Subcutaneous abdominal adipose tissue (tissue), 5 donors: ENCODE measurements around the gene POC1B.

Experiments used
- H3K27ac ChIP-seq: one replicate; pipeline ENCODE4 v1.7.0; 2013; ENCODE audit warnings: low read depth, mild to moderate bottlenecking, inconsistent platforms, low read length, moderate library complexity
- H3K27me3 ChIP-seq, 5 donors: one replicate each; pipeline ENCODE4 v1.7.0; 2013; ENCODE audit warnings: low read length in 5 of 5, inconsistent platforms in 1 of 5; ENCODE audit not compliant: control insufficient read depth in 5 of 5, insufficient read depth in 4 of 5
- H3K36me3 ChIP-seq, 5 donors: one replicate each; pipeline ENCODE4 v1.7.0; 2013; ENCODE audit warnings: low read length in 5 of 5; ENCODE audit not compliant: control insufficient read depth in 5 of 5, insufficient read depth in 5 of 5
- H3K4me1 ChIP-seq, 5 donors: one replicate each; pipeline ENCODE4 v1.7.0; 2013; ENCODE audit warnings: low read length in 5 of 5, mild to moderate bottlenecking in 3 of 5, moderate library complexity in 1 of 5; ENCODE audit not compliant: control insufficient read depth in 5 of 5, insufficient read depth in 5 of 5
- H3K4me3 ChIP-seq, 5 donors: one replicate each; pipeline ENCODE4 v1.7.0; 2013; ENCODE audit warnings: low read length in 5 of 5, low read depth in 1 of 5
- H3K9ac ChIP-seq, 5 donors: one replicate each; pipeline ENCODE4 v1.7.0; 2013; ENCODE audit warnings: low read length in 5 of 5, mild to moderate bottlenecking in 4 of 5, moderate library complexity in 3 of 5
- H3K9me3 ChIP-seq, 5 donors: one replicate each; pipeline ENCODE4 v1.7.0; 2013; ENCODE audit warnings: low read length in 5 of 5; ENCODE audit not compliant: control insufficient read depth in 5 of 5
- donor health status: healthy.
- donor health status: healthy.
- donor health status: healthy.
- donor health status: healthy.
- donor health status: healthy.

The POC1B gene

GRCh38 chr12:89414322-89414721, 111.5 kb downstream of the POC1B start:
- Histone ChIP-seq H3K27me3 (no peaks in the 10 kb centered on the region), H3K9ac (no peak overlapping the region), H3K4me1 (peaks cover 0 to 12% (median 0%) of the 10 kb centered on the region in 5 donors), H3K36me3 (no peaks in the 10 kb centered on the region), H3K9me3 (no peaks in the 10 kb centered on the region), H3K4me3 (no peak overlapping the region), H3K27ac (no peak overlapping the region)

GRCh38 chr12:89413234-89413633, 112.6 kb downstream of the POC1B start:
- peaks cover 0 to 12% (median 0%) of the 10 kb centered on the region in 5 donors for H3K4me1 ChIP-seq
- no peaks in the 10 kb centered on the region for H3K9me3 ChIP-seq
- H3K4me3 ChIP-seq, result no peak overlapping the region
- H3K27me3 ChIP-seq, result no peaks in the 10 kb centered on the region
- H3K27ac ChIP-seq, result no peak overlapping the region
- H3K36me3 ChIP-seq, result no peaks in the 10 kb centered on the region
- H3K9ac ChIP-seq, result no peak overlapping the region

- peaks cover 0 to 12% (median 0%) of the 10 kb centered on the region in 5 donors for H3K4me1 ChIP-seq
- no peaks in the 10 kb centered on the region for H3K27me3 ChIP-seq
- no peak overlapping the region for H3K27ac ChIP-seq
- H3K9ac ChIP-seq, result no peak overlapping the region
- no peaks in the 10 kb centered on the region for H3K9me3 ChIP-seq
- no peak overlapping the region for H3K4me3 ChIP-seq
- H3K36me3 ChIP-seq, result no peaks in the 10 kb centered on the region
Measured at GRCh38 chr12:89412665-89413064, 113.2 kb downstream of the POC1B start.

GRCh38 chr12:89411846-89412245, 114.0 kb downstream of the POC1B start:
- Histone ChIP-seq H3K9ac (no peak overlapping the region), H3K27me3 (no peaks in the 10 kb centered on the region), H3K36me3 (no peaks in the 10 kb centered on the region), H3K27ac (no peak overlapping the region), H3K4me1 (peaks cover 0 to 9% (median 0%) of the 10 kb centered on the region in 5 donors), H3K4me3 (no peak overlapping the region), H3K9me3 (no peaks in the 10 kb centered on the region)

DNA sequence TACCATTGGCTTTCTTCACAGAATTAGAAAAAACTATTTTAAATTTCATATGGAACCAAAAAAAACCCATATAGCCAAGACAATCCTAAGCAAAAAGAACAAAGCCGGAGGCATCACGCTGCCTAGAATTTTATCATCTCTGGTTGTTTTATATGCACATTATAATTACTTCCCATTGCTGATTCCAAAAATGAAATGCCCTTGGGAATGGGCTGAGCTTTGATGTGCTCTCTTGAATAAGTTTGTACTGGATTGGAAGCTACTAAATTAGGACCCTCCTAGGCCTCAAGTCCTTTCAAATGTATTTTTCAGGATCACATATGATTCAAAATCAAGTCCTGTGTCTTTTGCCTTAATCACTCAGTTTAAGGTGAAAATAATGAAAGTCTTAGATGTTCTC, 114.6 kb downstream of the POC1B start:
- no peak overlapping the region for H3K4me3 ChIP-seq
- H3K27me3 ChIP-seq, result no peaks in the 10 kb centered on the region
- no peaks in the 10 kb centered on the region for H3K36me3 ChIP-seq
- peaks cover 0 to 11% (median 0%) of the 10 kb centered on the region in 5 donors for H3K4me1 ChIP-seq
- no peaks in the 10 kb centered on the region for H3K9me3 ChIP-seq
- H3K9ac ChIP-seq, result no peak overlapping the region
- no peak overlapping the region for H3K27ac ChIP-seq

DNA sequence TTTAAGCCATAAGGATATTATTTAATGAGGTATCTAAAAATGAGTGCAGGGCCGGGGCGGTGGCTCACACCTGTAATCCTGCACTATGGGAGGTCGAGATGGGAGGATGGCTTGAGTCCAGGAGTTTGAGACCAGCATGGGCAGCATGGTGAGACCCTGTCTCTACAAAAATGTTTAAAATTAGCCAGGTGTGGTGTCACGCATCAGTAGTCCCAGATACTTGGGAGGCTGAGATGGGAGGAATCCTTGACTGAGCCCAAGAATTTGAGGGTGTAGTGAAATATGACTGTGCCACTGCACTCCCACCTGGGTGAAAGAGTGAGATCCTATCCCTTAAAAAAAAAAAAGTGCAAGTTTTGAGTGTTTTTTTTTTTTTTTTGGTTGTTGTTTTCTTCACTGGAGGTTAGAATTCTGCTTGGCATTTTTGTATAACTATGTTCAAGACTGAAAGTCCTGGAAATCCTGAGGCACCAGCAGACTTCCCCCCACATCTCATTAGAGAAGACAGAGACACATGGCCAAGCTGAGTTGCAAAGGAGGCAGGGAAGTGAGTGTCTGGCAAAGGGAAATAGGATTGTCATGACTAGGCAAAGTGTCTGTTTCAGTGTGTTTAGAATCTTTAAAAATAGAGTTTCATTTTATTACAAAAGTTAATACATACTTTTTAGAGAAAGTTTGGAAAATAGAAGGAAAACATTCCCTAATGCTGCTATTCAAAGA, 120.1 kb downstream of the POC1B start:
- Histone ChIP-seq H3K36me3 (no peaks in the 10 kb centered on the region), H3K4me1 (peaks cover 0 to 3% (median 0%) of the 10 kb centered on the region in 5 donors), H3K27ac (no peak overlapping the region), H3K27me3 (no peaks in the 10 kb centered on the region), H3K9me3 (no peaks in the 10 kb centered on the region), H3K9ac (no peak overlapping the region), H3K4me3 (no peak overlapping the region)

DNA sequence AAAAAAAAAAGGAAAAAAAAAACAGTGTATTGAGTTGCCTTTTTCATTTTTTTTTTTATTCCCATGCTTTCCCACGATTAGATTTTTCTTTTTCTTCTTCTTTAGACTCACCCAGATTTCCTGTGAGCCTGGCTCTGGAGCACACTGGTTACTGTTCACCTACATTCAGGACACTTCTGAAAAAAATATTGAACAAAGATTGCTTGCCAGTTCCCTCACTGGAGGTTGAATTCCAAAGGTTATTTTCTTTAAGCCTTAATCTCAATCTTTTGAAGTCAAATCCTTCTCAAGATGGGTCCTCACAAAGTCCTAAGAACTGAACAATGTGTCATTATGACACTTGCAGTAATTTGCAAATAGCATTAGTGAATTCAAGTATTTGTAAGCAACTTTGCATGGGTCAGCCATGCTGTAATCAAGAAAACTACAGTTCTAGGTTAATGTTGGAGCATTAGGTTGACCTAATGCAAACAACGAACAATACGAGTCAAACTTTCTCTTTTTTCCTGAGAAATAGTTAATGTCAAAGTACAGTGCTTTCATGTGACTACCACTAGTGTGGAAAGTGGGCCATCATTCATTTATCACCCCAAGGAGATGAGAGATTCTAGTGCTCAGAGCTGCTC, 124.3 kb downstream of the POC1B start:
- peaks cover 0 to 3% (median 0%) of the 10 kb centered on the region in 5 donors for H3K4me1 ChIP-seq
- no peak overlapping the region for H3K27ac ChIP-seq
- H3K27me3 ChIP-seq, result no peaks in the 10 kb centered on the region
- no peak overlapping the region for H3K9ac ChIP-seq
- no peaks in the 10 kb centered on the region for H3K9me3 ChIP-seq
- no peaks in the 10 kb centered on the region for H3K36me3 ChIP-seq
- H3K4me3 ChIP-seq, result no peak overlapping the region

GRCh38 chr12:89400415-89400814, 125.4 kb downstream of the POC1B start:
- Histone ChIP-seq H3K9me3 (no peaks in the 10 kb centered on the region), H3K27me3 (no peaks in the 10 kb centered on the region), H3K4me1 (no peaks in the 10 kb centered on the region), H3K9ac (no peak overlapping the region), H3K36me3 (no peaks in the 10 kb centered on the region), H3K27ac (no peak overlapping the region), H3K4me3 (no peak overlapping the region)

DNA sequence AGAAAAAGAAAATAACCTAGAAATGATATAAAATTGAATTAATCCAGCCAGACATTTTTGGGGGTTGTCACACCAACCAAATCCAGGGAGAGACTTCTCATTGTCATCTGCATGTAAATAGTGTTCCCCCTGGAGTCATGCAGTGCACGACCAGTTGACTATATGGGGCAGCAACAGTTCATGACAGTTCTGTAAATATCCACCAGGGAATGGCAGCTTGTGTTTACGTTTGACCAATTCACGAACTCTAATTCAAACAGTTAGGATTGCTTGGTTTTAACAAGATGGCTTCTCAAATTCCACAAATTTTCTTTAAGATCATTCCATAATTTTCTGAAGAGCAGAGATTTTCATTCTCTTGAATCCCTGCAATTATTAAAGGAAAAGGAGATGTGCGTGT, 130.1 kb downstream of the POC1B start:
- H3K27ac ChIP-seq, result no peak overlapping the region
- H3K9ac ChIP-seq, result no peak overlapping the region
- H3K4me3 ChIP-seq, result no peak overlapping the region
- H3K27me3 ChIP-seq, result no peaks in the 10 kb centered on the region
- H3K36me3 ChIP-seq, result no peaks in the 10 kb centered on the region
- no peaks in the 10 kb centered on the region for H3K9me3 ChIP-seq
- peaks cover 6 to 10% (median 8%) of the 10 kb centered on the region in 5 donors for H3K4me1 ChIP-seq

DNA sequence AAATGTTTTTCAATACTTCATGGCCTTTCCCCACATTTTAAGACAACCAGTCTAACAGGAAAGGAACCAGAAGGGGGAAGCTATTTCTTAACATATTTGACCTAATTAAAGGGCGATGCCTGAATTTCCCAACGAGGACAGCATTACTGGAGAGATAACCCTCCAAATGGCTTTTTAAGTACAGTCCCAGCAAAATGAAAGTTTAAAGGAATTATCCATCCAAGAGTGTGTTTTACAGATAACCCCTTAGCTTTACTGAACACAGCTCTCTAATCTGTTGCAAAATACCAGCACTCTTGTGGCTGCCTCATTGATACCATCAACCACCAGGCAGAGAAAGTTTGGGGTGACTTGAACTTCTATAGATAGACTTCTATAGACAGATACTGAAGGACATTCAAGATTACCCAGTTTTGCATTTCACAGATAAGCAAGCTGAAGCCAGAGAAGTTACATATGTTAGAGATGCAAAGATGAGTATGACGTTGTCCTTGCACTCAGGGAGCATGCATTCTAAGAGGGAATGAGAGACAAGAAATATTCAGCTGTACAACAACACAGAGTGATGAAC, 132.2 kb downstream of the POC1B start:
- Histone ChIP-seq H3K27ac (no peak overlapping the region), H3K9ac (no peak overlapping the region), H3K4me3 (no peak overlapping the region), H3K27me3 (no peaks in the 10 kb centered on the region), H3K9me3 (no peaks in the 10 kb centered on the region), H3K36me3 (no peaks in the 10 kb centered on the region), H3K4me1 (peaks cover 7 to 22% (median 13%) of the 10 kb centered on the region in 5 donors)
